ENCODE results near the gene CLSTN2. TPM values are rescaled to one million over a fixed set of nuclear protein-coding genes. Genes with fewer than 3 reads are reported as not detected.

Gene CLSTN2
- total RNA-seq, 1 donor from 2014 or later: 9.7 TPM

- no peak for TF ChIP-seq CTCF (conservative IDR thresholded peaks at IDR 0.05; ENCODE audit: low read depth, low read length)
- DNase-seq (ENCODE audit: low read depth): no peak
- no peak overlapping the region for H3K4me3 ChIP-seq (ENCODE audit: low read depth, low read length)
Observed at GRCh38 chr3:140399871-140400270, 464.9 kb downstream of the CLSTN2 start.

GRCh38 chr3:140403079-140403478 lies 468.1 kb downstream of the CLSTN2 start:
- no peak overlapping the region for H3K4me3 ChIP-seq (ENCODE audit: low read depth, low read length)
- DNase-seq (ENCODE audit: low read depth): no peak
- no peak for TF ChIP-seq CTCF (conservative IDR thresholded peaks at IDR 0.05; ENCODE audit: low read depth, low read length)

GRCh38 chr3:140403608-140404007 lies 468.6 kb downstream of the CLSTN2 start:
- H3K4me3 ChIP-seq (ENCODE audit: low read depth, low read length): no peak overlapping the region
- TF ChIP-seq CTCF (conservative IDR thresholded peaks at IDR 0.05; ENCODE audit: low read depth, low read length): no peak
- DNase-seq (ENCODE audit: low read depth): no peak

GRCh38 chr3:140406655-140407054 lies 471.7 kb downstream of the CLSTN2 start:
- DNase-seq (ENCODE audit: low read depth): no peak

GRCh38 chr3:140408252-140408651 lies 473.3 kb downstream of the CLSTN2 start:
- no peak overlapping the region for H3K4me3 ChIP-seq (ENCODE audit: low read depth, low read length)
- no peak for TF ChIP-seq CTCF (conservative IDR thresholded peaks at IDR 0.05; ENCODE audit: low read depth, low read length)
- DNase-seq (ENCODE audit: low read depth): no peak

More at GRCh38 chr3:140406655-140407054, 471.7 kb downstream of the CLSTN2 start:
- no peak for TF ChIP-seq CTCF (conservative IDR thresholded peaks at IDR 0.05; ENCODE audit: low read depth, low read length)
- no peak overlapping the region for H3K4me3 ChIP-seq (ENCODE audit: low read depth, low read length)

GRCh38 chr3:140416666-140417065 lies 481.7 kb downstream of the CLSTN2 start:
- DNase-seq (ENCODE audit: low read depth): no peak
- no peak for TF ChIP-seq CTCF (conservative IDR thresholded peaks at IDR 0.05; ENCODE audit: low read depth, low read length)
- H3K4me3 ChIP-seq (ENCODE audit: low read depth, low read length): no peak overlapping the region

GRCh38 chr3:140420621-140421357 lies 485.8 kb downstream of the CLSTN2 start:
- no peak overlapping the region for H3K4me3 ChIP-seq (ENCODE audit: low read depth, low read length)
- DNase-seq (ENCODE audit: low read depth): no peak
- peak; percentile 6 for TF ChIP-seq CTCF (conservative IDR thresholded peaks at IDR 0.05; ENCODE audit: low read depth, low read length)
